Activated CD8-positive, alpha-beta T cell treated with anti-CD3 and anti-CD28 coated beads for 36 hours (primary cell): Measurements from ENCODE around the gene BCL2. TPM values are rescaled to one million over a fixed set of nuclear protein-coding genes. Genes with fewer than 3 reads are reported as not detected.
A peak's percentile ranks its signal among the peaks of the same experiment; 100 is the strongest.

Experiments
- ATAC-seq: fragments of 200-7000 bp; cut with Tn5 transposase; one replicate; pipeline ENCODE4 v1.10.0; 2021; ENCODE audit warnings: mild to moderate bottlenecking, moderate library complexity
- CTCF ChIA-PET: fragments of 350-600 bp; sonication (Branson Sonifier 250); formaldehyde crosslinking; loops from one replicate; lab custom pipeline; 2021; ENCODE audit warnings: antibody characterized with exemption; lab: Charles Lee
- POLR2A ChIA-PET: fragments of 350-600 bp; sonication (Branson Sonifier 250); formaldehyde crosslinking; loops from one replicate; lab custom pipeline; 2021; ENCODE audit warnings: antibody characterized with exemption; lab: Charles Lee
- DNase-seq: peaks from one replicate; pipeline ENCODE4 v3.0.0-alpha.2; 2020
- H3K27ac Mint-ChIP-seq: one replicate; pipeline ENCODE4 v1.8.0; 2021; ENCODE audit warnings: mild to moderate bottlenecking, mixed read lengths
- H3K27me3 Mint-ChIP-seq: one replicate; pipeline ENCODE4 v1.8.0; 2021; ENCODE audit warnings: mixed read lengths
- H3K36me3 Mint-ChIP-seq: one replicate; pipeline ENCODE4 v1.8.0; 2021; ENCODE audit warnings: low read depth, mixed read lengths
- H3K4me1 Mint-ChIP-seq: one replicate; pipeline ENCODE4 v1.8.0; 2021; ENCODE audit warnings: low read depth, mixed read lengths
- H3K4me3 Mint-ChIP-seq: one replicate; pipeline ENCODE4 v1.8.0; 2021; ENCODE audit warnings: mild to moderate bottlenecking, moderate library complexity, mixed read lengths
- H3K9me3 Mint-ChIP-seq: one replicate; pipeline ENCODE4 v1.8.0; 2021; ENCODE audit warnings: mixed read lengths
- CTCF ChIP-seq: fragments of 200-600 bp; IDR thresholded peaks from one replicate; pipeline ENCODE4 v1.8.0; 2022; ENCODE audit warnings: antibody characterized with exemption, mild to moderate bottlenecking
- intact Hi-C: fragments of 100-400 bp; cut with micrococcal nuclease; formaldehyde crosslinking; loops from one replicate; pipeline ENCODE4 v1.10.0; 2022
- total RNA-seq, 2 experiments: library from RNA; stranded (reverse); gene quantifications; one replicate each; pipeline ENCODE4 v1.2.3, GENCODE V29; 2021

Gene BCL2
- total RNA-seq, 2 experiments from 2014 or later: 104 to 107 TPM

DNA sequence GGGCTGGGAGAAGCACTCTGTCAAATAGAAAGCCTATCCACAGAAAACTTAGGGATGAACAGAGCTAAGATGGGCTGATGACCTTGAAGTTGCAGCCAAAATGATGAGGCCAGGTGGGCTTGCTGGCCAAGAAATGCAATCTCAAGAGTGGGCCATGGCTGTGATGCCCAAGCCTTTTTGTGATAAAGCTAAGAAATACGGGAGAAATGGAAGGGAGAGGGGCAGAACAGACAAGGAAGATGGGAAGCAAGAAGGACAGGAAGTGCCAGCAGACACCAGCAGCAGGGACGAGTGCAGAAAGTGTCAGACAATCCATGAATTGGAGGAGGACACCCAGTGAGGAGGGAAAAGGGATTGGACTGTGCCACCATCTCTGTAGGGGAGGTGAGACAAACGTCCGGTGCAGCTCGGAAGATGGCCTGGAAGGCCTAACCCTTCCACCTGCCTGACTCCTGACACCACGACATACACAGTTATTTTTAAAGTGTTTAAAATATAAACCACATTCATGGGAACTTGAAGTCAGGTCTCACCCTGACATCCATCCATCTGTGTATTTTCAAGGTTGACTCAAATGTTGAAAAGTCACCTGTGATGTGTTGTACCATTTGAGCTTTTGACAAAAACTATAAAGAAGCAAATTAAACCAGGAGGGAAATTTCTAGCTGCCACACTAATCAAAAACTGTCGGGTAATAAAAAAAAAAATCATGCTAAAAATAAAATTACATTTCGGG is 105.5 kb downstream of the BCL2 start:
- DNase-seq: no peak
- H3K36me3 Mint-ChIP-seq: peaks cover 69% of the 10 kb centered on the region

DNA sequence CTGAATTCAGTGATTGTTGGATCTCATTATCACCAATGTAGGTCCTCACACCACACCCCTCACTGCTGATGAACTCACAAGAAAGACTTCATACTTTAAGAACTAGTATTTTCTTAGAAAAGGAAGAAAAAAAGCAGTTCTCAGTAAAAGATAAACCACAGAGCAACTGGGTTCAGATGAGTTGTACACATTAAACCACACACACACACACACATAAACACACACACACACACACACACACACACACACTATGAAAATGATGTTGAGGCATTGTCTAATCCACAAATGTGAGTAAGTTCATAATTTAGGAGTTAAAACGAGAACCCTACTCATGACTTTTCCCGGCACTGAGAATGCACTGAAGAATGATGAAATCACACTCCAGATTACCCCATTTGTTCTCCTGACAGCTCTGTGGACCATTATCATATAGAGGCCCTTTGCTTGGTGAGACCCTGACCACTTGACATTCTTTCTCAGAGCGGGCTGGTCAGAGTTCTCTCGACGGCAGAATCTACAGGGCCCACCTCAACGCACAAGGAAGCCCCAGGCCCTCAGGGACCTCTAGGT is 106.2 kb downstream of the BCL2 start:
- DNase-seq (peak; percentile 68), ATAC-seq (peak; percentile 71)
- TF ChIP-seq CTCF: no peak
- peaks cover 2% of the 10 kb centered on the region for H3K9me3 Mint-ChIP-seq
- H3K4me3 Mint-ChIP-seq: peak overlapping the region; percentile 72
- peaks cover 91% of the 10 kb centered on the region for H3K4me1 Mint-ChIP-seq
- H3K27me3 Mint-ChIP-seq: no peaks in the 10 kb centered on the region
- CTCF ChIA-PET: interaction anchor here (0.8 to 2.4 kb wide), 4 partner anchors 12 to 126 kb away, joined by 3 to 16 read pairs (median 4); partner anchors contain the start of gene BCL2
- POLR2A ChIA-PET: interaction anchor here (0.7 to 2.6 kb wide), 12 partner anchors 11 to 105 kb away, joined by 3 to 22 read pairs (median 6); partner anchors contain the start of gene BCL2
- H3K36me3 Mint-ChIP-seq: peaks cover 70% of the 10 kb centered on the region
- H3K27ac Mint-ChIP-seq: peak overlapping the region; percentile 94
- intact Hi-C loops: loop anchor here (5.0 to 10.0 kb wide), 2 partner anchors 89 to 211 kb away; partner anchors contain the start of gene VPS4B

More for the DNA sequence above, 105.5 kb downstream of the BCL2 start:
- Mint-ChIP-seq H3K4me1 (peaks cover 91% of the 10 kb centered on the region), H3K27me3 (no peaks in the 10 kb centered on the region), H3K4me3 (peak overlapping the region; percentile 72), H3K27ac (peak overlapping the region; percentile 94), H3K9me3 (peaks cover 8% of the 10 kb centered on the region)
- no peak for TF ChIP-seq CTCF
- ATAC-seq: no peak
- POLR2A ChIA-PET: interaction anchor here (0.7 to 2.6 kb wide), 13 partner anchors 11 to 104 kb away, joined by 3 to 22 read pairs (median 5); partner anchors contain the start of gene BCL2
- intact Hi-C loops: loop anchor here (5.0 to 10.0 kb wide), 2 partner anchors 88 to 211 kb away; partner anchors contain the start of gene VPS4B
- CTCF ChIA-PET: interaction anchor here (0.8 to 2.4 kb wide), 4 partner anchors 11 to 125 kb away, joined by 3 to 16 read pairs (median 4); partner anchors contain the start of gene BCL2

DNA sequence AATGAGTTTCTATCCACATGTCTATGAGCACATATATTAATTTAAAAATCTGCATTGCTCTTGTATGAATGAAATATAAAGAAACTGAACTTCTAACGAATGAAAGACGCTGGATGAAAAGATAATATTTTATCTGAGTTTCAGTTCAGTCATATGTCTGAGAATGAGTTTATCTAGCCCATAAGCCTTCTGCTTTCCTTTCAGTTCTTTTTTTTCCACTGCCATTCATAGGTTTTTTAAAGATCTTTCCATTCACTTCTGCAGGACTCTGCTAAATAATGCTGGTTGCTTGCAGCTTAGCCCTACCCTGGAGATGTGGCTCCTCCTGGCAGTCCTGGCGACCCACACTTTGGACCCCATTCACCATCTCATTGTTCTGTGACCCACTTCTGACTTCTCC is 109.0 kb downstream of the BCL2 start:
- POLR2A ChIA-PET: interaction anchor here (0.6 to 7.1 kb wide), 7 partner anchors 10 to 108 kb away, joined by 3 to 40 read pairs (median 5); partner anchors contain the start of gene BCL2
- DNase-seq: no peak
- intact Hi-C loops: loop anchor here (2.0 to 10.0 kb wide), 3 partner anchors 52 to 214 kb away; partner anchors contain the start of gene VPS4B
- CTCF ChIA-PET: interaction anchor here (1.5 to 8.9 kb wide), 4 partner anchors 8 to 108 kb away, joined by 6 to 71 read pairs (median 8); partner anchors contain the start of gene BCL2
- TF ChIP-seq CTCF: no peak
- Mint-ChIP-seq H3K36me3 (peaks cover 73% of the 10 kb centered on the region), H3K4me3 (peak overlapping the region; percentile 72), H3K9me3 (no peaks in the 10 kb centered on the region), H3K4me1 (peaks cover 91% of the 10 kb centered on the region), H3K27ac (peak overlapping the region; percentile 94), H3K27me3 (no peaks in the 10 kb centered on the region)
- ATAC-seq: peak; percentile 3

GRCh38 chr18:63208676-63209075 is 110.9 kb downstream of the BCL2 start:
- peak overlapping the region; percentile 72 for H3K4me3 Mint-ChIP-seq
- DNase-seq (no peak), ATAC-seq (no peak)
- no peak for TF ChIP-seq CTCF
- H3K27ac Mint-ChIP-seq: peak overlapping the region; percentile 94
- no peaks in the 10 kb centered on the region for H3K27me3 Mint-ChIP-seq
- H3K9me3 Mint-ChIP-seq: no peaks in the 10 kb centered on the region
- intact Hi-C loops: loop anchor here (5.0 kb wide), 1 partner anchor 109 kb away; the partner anchor contains the start of gene BCL2
- ChIA-PET POLR2A (interaction anchor here (0.7 to 7.1 kb wide), 8 partner anchors 8 to 110 kb away, joined by 3 to 40 read pairs (median 4); partner anchors contain the start of gene BCL2), CTCF (interaction anchor here (1.6 to 8.9 kb wide), 2 partner anchors 106 to 110 kb away, joined by 3 to 71 read pairs; partner anchors contain the start of gene BCL2)
- peaks cover 75% of the 10 kb centered on the region for H3K36me3 Mint-ChIP-seq
- peaks cover 93% of the 10 kb centered on the region for H3K4me1 Mint-ChIP-seq
